Measurements from ENCODE around the gene OCIAD2.

Gene OCIAD2

GRCh38 chr4:48910511-48910910 is 3.9 kb upstream of the OCIAD2 start:
- no peak for TF ChIP-seq HDGF (IDR thresholded peaks at IDR 0.05; ENCODE audit: borderline replicate concordance)
- TF ChIP-seq FOXA1 (IDR thresholded peaks at IDR 0.05): no peak
- no peak for TF ChIP-seq FOXK2 (IDR thresholded peaks at IDR 0.05)
- TF ChIP-seq SUZ12 (IDR thresholded peaks at IDR 0.05): no peak
- no peak for TF ChIP-seq CTBP1 (IDR thresholded peaks at IDR 0.05; ENCODE audit: borderline replicate concordance)
- TF ChIP-seq PKNOX1 (IDR thresholded peaks at IDR 0.05): no peak
- no peak for TF ChIP-seq ARNT (IDR thresholded peaks at IDR 0.05)
- no peak for TF ChIP-seq NFRKB (IDR thresholded peaks at IDR 0.05)
- TF ChIP-seq LEF1 (IDR thresholded peaks at IDR 0.05; ENCODE audit: borderline replicate concordance): no peak
- no peak for TF ChIP-seq ZNF384 (IDR thresholded peaks at IDR 0.05)
- TF ChIP-seq ELF4 (IDR thresholded peaks at IDR 0.05): no peak
- no peak for TF ChIP-seq SP1 (IDR thresholded peaks at IDR 0.05)
- TF ChIP-seq FOXM1 (IDR thresholded peaks at IDR 0.05; ENCODE audit: borderline replicate concordance): no peak
- no peak for TF ChIP-seq BHLHE40 (IDR thresholded peaks at IDR 0.05; ENCODE audit: borderline replicate concordance)
- no peak for TF ChIP-seq L3MBTL2 (conservative IDR thresholded peaks at IDR 0.05)
- no peak for TF ChIP-seq TARDBP (IDR thresholded peaks at IDR 0.05)
- POLR2A ChIA-PET: no interaction called here
- DNase-seq (ENCODE audit: extremely low spot score): no peak
- CTCF ChIA-PET: no interaction called here

GRCh38 chr4:48909697-48910096 is 3.1 kb upstream of the OCIAD2 start:
- TF ChIP-seq SUZ12 (IDR thresholded peaks at IDR 0.05) (no peak), TARDBP (IDR thresholded peaks at IDR 0.05) (no peak), SP1 (IDR thresholded peaks at IDR 0.05) (no peak), LEF1 (IDR thresholded peaks at IDR 0.05; ENCODE audit: borderline replicate concordance) (no peak), HDGF (IDR thresholded peaks at IDR 0.05; ENCODE audit: borderline replicate concordance) (no peak), NFRKB (IDR thresholded peaks at IDR 0.05) (no peak), BHLHE40 (IDR thresholded peaks at IDR 0.05; ENCODE audit: borderline replicate concordance) (no peak), ARNT (IDR thresholded peaks at IDR 0.05) (no peak), FOXA1 (IDR thresholded peaks at IDR 0.05) (no peak), CTBP1 (IDR thresholded peaks at IDR 0.05; ENCODE audit: borderline replicate concordance) (no peak), ZNF384 (IDR thresholded peaks at IDR 0.05) (no peak), ELF4 (IDR thresholded peaks at IDR 0.05) (no peak), FOXK2 (IDR thresholded peaks at IDR 0.05) (no peak), PKNOX1 (IDR thresholded peaks at IDR 0.05) (no peak), L3MBTL2 (conservative IDR thresholded peaks at IDR 0.05) (no peak), FOXM1 (IDR thresholded peaks at IDR 0.05; ENCODE audit: borderline replicate concordance) (no peak)
- ChIA-PET POLR2A (no interaction called here), CTCF (no interaction called here)
- DNase-seq (ENCODE audit: extremely low spot score): peak; percentile 10

- ChIA-PET CTCF (no interaction called here), POLR2A (no interaction called here)
- TF ChIP-seq SP1 (IDR thresholded peaks at IDR 0.05): no peak
- TF ChIP-seq SUZ12 (IDR thresholded peaks at IDR 0.05): no peak
- TF ChIP-seq PKNOX1 (IDR thresholded peaks at IDR 0.05): no peak
- no peak for TF ChIP-seq ARNT (IDR thresholded peaks at IDR 0.05)
- TF ChIP-seq HDGF (IDR thresholded peaks at IDR 0.05; ENCODE audit: borderline replicate concordance): no peak
- no peak for TF ChIP-seq FOXK2 (IDR thresholded peaks at IDR 0.05)
- no peak for TF ChIP-seq FOXA1 (IDR thresholded peaks at IDR 0.05)
- TF ChIP-seq FOXM1 (IDR thresholded peaks at IDR 0.05; ENCODE audit: borderline replicate concordance): no peak
- no peak for TF ChIP-seq TARDBP (IDR thresholded peaks at IDR 0.05)
- no peak for TF ChIP-seq ELF4 (IDR thresholded peaks at IDR 0.05)
- no peak for TF ChIP-seq ZNF384 (IDR thresholded peaks at IDR 0.05)
- TF ChIP-seq CTBP1 (IDR thresholded peaks at IDR 0.05; ENCODE audit: borderline replicate concordance): no peak
- no peak for TF ChIP-seq LEF1 (IDR thresholded peaks at IDR 0.05; ENCODE audit: borderline replicate concordance)
- no peak for TF ChIP-seq NFRKB (IDR thresholded peaks at IDR 0.05)
- TF ChIP-seq L3MBTL2 (conservative IDR thresholded peaks at IDR 0.05): no peak
- no peak for TF ChIP-seq BHLHE40 (IDR thresholded peaks at IDR 0.05; ENCODE audit: borderline replicate concordance)
- no peak for DNase-seq (ENCODE audit: extremely low spot score)
Measured at GRCh38 chr4:48908687-48909086, 2.1 kb upstream of the OCIAD2 start.

- DNase-seq (ENCODE audit: extremely low spot score): no peak
Measured at GRCh38 chr4:48907706-48908477, 1.3 kb upstream of the OCIAD2 start.

More at GRCh38 chr4:48907706-48908477, 1.3 kb upstream of the OCIAD2 start:
- ChIA-PET CTCF (no interaction called here), POLR2A (no interaction called here)
- TF ChIP-seq SP1 (IDR thresholded peaks at IDR 0.05): no peak
- TF ChIP-seq ARNT (IDR thresholded peaks at IDR 0.05): no peak
- no peak for TF ChIP-seq FOXM1 (IDR thresholded peaks at IDR 0.05; ENCODE audit: borderline replicate concordance)
- TF ChIP-seq NFRKB (IDR thresholded peaks at IDR 0.05): no peak
- no peak for TF ChIP-seq L3MBTL2 (conservative IDR thresholded peaks at IDR 0.05)
- TF ChIP-seq ZNF384 (IDR thresholded peaks at IDR 0.05): no peak
- TF ChIP-seq TARDBP (IDR thresholded peaks at IDR 0.05): no peak
- TF ChIP-seq LEF1 (IDR thresholded peaks at IDR 0.05; ENCODE audit: borderline replicate concordance): no peak
- TF ChIP-seq PKNOX1 (IDR thresholded peaks at IDR 0.05): no peak
- no peak for TF ChIP-seq FOXA1 (IDR thresholded peaks at IDR 0.05)
- no peak for TF ChIP-seq BHLHE40 (IDR thresholded peaks at IDR 0.05; ENCODE audit: borderline replicate concordance)
